ENCODE results near the gene TBCB.
"Not testable (repeated sequence)": the region's sequence is repeated elsewhere in the genome, so short reads cannot be mapped to it uniquely, and the experiment has no call there.

TBCB gene

GRCh38 chr19:36139473-36140303 is 24.4 kb downstream of the TBCB start, which contains the start of gene CAPNS1:
Gene CAPNS1 (plus strand): TSS chr19:36140066. CDS start chr19:36141012, 946 bp downstream.
- DNase-seq, result peak; percentile 82

GRCh38 chr19:36140304-36141038 is 25.2 kb downstream of the TBCB start:
- no peak for DNase-seq

GRCh38 chr19:36141039-36141927 is 26.0 kb downstream of the TBCB start:
- peak; percentile 92 for DNase-seq

GRCh38 chr19:36142046-36142445 is 26.8 kb downstream of the TBCB start:
- no peak for DNase-seq

- DNase-seq, result no peak
These were observed 27.2 kb downstream of the TBCB start for GRCh38 chr19:36142496-36142895.

- no peak for DNase-seq
These were observed 29.4 kb downstream of the TBCB start for GRCh38 chr19:36144624-36145023.

GRCh38 chr19:36149673-36150406 is 34.6 kb downstream of the TBCB start:
- DNase-seq, result no peak

GRCh38 chr19:36150586-36150985 is 35.3 kb downstream of the TBCB start:
- DNase-seq, result no peak

- DNase-seq, result no peak
These were observed 36.1 kb downstream of the TBCB start for GRCh38 chr19:36151144-36152018.

- DNase-seq, result no peak
These were observed 36.7 kb downstream of the TBCB start for GRCh38 chr19:36152019-36152351.

GRCh38 chr19:36152352-36153091 is 37.3 kb downstream of the TBCB start, which contains the start of gene COX7A1:
Gene COX7A1 (minus strand): TSS chr19:36152447. CDS start chr19:36152407, 40 bp downstream.
- no peak for DNase-seq

GRCh38 chr19:36153126-36153525 is 37.9 kb downstream of the TBCB start:
- no peak for DNase-seq

- no peak for DNase-seq
These were observed 45.7 kb downstream of the TBCB start for GRCh38 chr19:36160821-36161596.

GRCh38 chr19:36163813-36164212 is 48.5 kb downstream of the TBCB start:
- no peak for DNase-seq

GRCh38 chr19:36169084-36169760 is 54.0 kb downstream of the TBCB start:
- no peak for DNase-seq

GRCh38 chr19:36172852-36173251 is 57.6 kb downstream of the TBCB start:
- DNase-seq, result no peak

- DNase-seq, result not testable (repeated sequence)
These were observed 58.6 kb downstream of the TBCB start for GRCh38 chr19:36173846-36174245.

Measured in T-helper 9 cell (primary cell).